Choroid plexus epithelial cell (primary cell): ENCODE results near the gene ESF1.

ENCODE experiments used
- DNase-seq: peaks from one replicate; pipeline ENCODE4 v3.0.0-alpha.2; 2010; ENCODE audit warnings: low read depth
- H3K4me3 ChIP-seq: 2 replicates; pipeline ENCODE4 v1.5.1; 2011; ENCODE audit warnings: low read depth, mild to moderate bottlenecking, control low read depth, low read length, moderate library complexity
- TF ChIP-seq, protein P1 (sequence below): conservative IDR thresholded peaks from 2 replicates; pipeline ENCODE4 v1.5.1; 2011; ENCODE audit warnings: low read depth, mild to moderate bottlenecking, control low read depth, inconsistent platforms, low read length, moderate library complexity

The ESF1 gene, protein sequence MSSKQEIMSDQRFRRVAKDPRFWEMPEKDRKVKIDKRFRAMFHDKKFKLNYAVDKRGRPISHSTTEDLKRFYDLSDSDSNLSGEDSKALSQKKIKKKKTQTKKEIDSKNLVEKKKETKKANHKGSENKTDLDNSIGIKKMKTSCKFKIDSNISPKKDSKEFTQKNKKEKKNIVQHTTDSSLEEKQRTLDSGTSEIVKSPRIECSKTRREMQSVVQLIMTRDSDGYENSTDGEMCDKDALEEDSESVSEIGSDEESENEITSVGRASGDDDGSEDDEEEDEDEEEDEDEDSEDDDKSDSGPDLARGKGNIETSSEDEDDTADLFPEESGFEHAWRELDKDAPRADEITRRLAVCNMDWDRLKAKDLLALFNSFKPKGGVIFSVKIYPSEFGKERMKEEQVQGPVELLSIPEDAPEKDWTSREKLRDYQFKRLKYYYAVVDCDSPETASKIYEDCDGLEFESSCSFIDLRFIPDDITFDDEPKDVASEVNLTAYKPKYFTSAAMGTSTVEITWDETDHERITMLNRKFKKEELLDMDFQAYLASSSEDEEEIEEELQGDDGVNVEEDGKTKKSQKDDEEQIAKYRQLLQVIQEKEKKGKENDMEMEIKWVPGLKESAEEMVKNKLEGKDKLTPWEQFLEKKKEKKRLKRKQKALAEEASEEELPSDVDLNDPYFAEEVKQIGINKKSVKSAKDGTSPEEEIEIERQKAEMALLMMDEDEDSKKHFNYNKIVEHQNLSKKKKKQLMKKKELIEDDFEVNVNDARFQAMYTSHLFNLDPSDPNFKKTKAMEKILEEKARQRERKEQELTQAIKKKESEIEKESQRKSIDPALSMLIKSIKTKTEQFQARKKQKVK

DNA sequence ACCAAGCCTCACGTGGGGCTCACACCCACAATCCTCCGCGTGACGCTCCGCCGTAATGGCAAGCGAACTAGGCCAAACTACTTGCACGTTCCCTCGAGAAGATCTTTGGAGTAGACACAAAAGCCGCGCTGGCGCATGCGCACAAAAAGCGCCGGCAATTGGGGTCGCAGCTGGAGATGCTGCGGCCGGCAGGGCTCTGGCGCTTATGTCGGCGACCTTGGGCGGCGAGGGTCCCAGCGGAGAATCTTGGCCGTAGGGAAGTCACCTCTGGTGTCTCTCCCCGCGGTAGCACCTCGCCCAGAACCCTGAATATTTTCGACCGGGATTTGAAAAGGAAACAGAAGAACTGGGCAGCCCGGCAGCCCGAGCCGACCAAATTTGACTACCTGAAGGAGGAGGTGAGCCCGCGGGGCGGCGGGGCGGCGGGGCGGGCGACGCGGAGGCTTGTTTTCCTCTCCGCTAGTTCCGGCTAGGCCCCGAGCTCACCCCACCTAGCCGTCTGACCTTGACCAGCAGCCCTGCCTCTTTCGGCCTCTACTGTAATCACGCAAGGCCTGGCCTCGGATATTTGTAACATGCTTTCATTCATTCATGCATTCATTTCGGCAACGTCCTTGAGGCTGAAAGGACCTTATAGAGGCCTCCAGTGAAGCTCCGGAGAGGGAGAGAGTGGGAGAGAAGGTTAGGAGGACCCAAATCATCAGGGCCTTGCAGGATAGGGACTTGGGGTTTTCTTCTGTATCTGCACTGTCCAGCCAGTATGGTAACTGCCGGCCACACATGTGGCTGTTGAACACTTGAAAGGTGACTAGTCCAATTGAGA is at the start of gene ESF1, which contains the start of gene NDUFAF5:
Gene ESF1 (minus strand): TSS at position 27 of the 823 bp plus-strand sequence. CDS start 1,779 bp downstream, outside the sequence.
Gene NDUFAF5 (plus strand): TSS at position 136 of the 823 bp plus-strand sequence. CDS start 41 bp downstream, at position 177.
- TF ChIP-seq, protein P1, sequence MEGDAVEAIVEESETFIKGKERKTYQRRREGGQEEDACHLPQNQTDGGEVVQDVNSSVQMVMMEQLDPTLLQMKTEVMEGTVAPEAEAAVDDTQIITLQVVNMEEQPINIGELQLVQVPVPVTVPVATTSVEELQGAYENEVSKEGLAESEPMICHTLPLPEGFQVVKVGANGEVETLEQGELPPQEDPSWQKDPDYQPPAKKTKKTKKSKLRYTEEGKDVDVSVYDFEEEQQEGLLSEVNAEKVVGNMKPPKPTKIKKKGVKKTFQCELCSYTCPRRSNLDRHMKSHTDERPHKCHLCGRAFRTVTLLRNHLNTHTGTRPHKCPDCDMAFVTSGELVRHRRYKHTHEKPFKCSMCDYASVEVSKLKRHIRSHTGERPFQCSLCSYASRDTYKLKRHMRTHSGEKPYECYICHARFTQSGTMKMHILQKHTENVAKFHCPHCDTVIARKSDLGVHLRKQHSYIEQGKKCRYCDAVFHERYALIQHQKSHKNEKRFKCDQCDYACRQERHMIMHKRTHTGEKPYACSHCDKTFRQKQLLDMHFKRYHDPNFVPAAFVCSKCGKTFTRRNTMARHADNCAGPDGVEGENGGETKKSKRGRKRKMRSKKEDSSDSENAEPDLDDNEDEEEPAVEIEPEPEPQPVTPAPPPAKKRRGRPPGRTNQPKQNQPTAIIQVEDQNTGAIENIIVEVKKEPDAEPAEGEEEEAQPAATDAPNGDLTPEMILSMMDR: no peak
- DNase-seq: peak; percentile 98
- peak within 1 kb of the TSS; percentile 90 for H3K4me3 ChIP-seq

DNA sequence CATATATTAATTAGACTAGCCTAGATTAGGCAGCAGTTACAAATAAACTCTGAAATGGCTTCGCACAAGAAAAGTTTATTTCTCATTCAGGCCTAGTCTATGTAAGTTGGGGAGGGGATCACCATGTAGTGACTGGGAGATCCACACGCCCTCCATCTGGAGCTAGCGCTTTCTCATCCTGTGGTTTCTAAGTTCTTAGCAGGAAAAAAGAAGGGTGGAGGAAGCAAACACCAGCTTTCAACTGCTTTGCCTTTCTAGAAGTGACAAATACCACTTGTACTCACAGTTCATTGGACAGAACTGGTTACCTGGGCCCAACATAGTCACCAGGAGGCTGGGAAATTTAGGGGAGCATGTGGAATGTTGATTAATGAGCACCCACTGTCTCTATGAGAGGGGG is 46.8 kb upstream of the ESF1 start:
- no peak overlapping the region for H3K4me3 ChIP-seq
- TF ChIP-seq, protein P1: no peak
- no peak for DNase-seq

DNA sequence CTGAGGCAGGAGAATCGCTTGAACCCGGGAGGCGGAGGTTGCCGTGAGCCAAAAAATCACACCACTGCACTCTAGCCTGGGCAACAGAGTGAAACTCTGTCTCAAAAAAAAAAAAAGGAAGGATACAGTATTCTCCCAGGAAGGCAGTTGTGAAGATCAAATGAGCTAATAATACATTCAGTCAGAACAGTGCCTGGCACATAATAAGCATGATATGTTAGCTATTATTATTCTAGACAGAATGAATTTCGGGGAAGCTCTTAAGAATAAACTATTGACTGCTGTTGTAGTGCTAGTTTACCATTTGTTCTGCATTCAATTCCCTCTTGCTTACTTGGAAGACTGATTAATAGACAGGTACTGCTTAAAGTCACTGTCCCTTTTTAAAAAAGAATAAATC is 40.7 kb upstream of the ESF1 start:
- H3K4me3 ChIP-seq: no peak overlapping the region
- TF ChIP-seq, protein P1: no peak
- DNase-seq: no peak

DNA sequence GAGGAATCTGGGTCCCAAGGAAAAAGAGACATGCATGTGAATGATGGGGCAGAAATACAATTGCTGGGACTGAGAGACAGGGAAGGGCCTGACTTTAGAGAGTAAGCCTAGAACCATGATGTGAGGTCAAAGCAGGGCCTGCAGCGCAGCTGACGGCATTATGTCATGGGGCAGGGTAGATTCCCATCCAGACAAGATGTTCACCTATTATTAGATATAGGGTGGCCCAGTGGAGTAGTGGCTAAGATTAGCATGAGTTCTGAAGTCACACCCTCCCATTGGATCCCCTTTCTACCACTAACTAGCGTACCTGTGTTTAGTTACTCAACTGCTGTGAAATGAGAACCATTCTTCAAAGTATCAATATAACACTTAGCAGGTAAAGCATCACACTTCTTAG is 39.7 kb upstream of the ESF1 start:
- DNase-seq: no peak
- TF ChIP-seq, protein P1: no peak
- H3K4me3 ChIP-seq: no peak overlapping the region

DNA sequence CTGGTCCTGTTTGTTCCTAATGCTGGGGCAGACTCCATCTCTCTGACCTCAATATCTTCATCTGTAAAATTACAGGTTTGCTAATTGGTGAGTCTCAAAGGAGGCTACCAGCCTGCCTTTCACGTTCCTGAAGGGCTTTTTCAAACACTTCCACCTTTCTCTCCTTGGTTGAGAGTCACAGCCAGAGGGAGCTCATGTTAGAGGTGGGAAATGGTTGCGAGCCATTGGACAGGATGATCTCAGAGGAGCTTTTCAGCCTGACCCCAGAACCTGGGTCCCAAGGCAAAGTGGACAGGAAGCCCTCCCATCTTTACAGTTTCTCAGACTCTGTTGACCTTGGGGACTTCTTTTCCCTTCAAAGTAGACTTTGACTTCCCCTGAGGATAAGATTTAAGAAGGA is 37.7 kb upstream of the ESF1 start:
- no peak overlapping the region for H3K4me3 ChIP-seq
- DNase-seq: no peak
- TF ChIP-seq, protein P1: peak; percentile 21

DNA sequence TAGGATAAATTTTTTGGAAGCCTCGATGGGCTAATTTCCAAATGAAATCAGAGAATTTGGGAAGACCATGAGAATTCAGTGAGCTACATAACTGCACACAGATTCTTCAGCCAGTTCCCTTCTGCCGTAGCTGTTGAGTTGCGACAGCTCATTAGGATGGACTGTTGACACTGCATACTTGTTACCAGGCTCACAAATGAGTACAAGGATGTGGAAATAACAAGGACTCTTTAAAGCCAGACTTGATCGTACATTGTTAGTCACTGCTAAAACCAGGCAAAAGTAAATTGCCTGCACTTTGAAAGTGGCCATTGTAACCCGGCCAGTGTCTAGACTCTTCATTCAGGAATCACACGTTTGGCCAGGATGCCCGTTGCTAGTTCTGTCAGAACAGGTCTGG is 37.2 kb upstream of the ESF1 start:
- H3K4me3 ChIP-seq: no peak overlapping the region
- DNase-seq: peak; percentile 16
- TF ChIP-seq, protein P1: no peak
